Colonic mucosa (tissue), 4 donors: ENCODE data around the gene RHOT2. TPM values are rescaled to one million over a fixed set of nuclear protein-coding genes. Genes with fewer than 3 reads are reported as not detected.

Experiments
- DNase-seq: peaks from one replicate; pipeline ENCODE4 v3.0.0-alpha.2; 2020
- H3K27ac ChIP-seq: fragments of 200-600 bp; one replicate; pipeline ENCODE4 v1.8.0; 2021
- H3K27me3 ChIP-seq: fragments of 200-600 bp; one replicate; pipeline ENCODE4 v1.8.0; 2021
- H3K36me3 ChIP-seq: fragments of 200-600 bp; one replicate; pipeline ENCODE4 v1.8.0; 2021
- H3K4me1 ChIP-seq: fragments of 200-600 bp; one replicate; pipeline ENCODE4 v1.8.0; 2021; ENCODE audit warnings: mild to moderate bottlenecking
- H3K4me3 ChIP-seq: fragments of 200-600 bp; one replicate; pipeline ENCODE4 v1.8.0; 2021
- H3K9ac ChIP-seq, 2 donors: one replicate each; pipeline ENCODE4 v1.7.0; 2013; ENCODE audit warnings: control low read depth in 2 of 2, low read depth in 2 of 2, low read length in 2 of 2
- H3K9me3 ChIP-seq: fragments of 200-600 bp; one replicate; pipeline ENCODE4 v1.8.0; 2021
- intact Hi-C: fragments of 100-400 bp; cut with DNase I; formaldehyde crosslinking; loops from one replicate; pipeline ENCODE4 v1.14.1; 2022
- total RNA-seq, 2 donors: library from RNA; stranded (reverse); fragmentation: NEBNext Ultra II Directional in 1 of 2; extraction: Animal tissue kit (Norgen Biotek cat#: 25700) in 1 of 2; gene quantifications; one replicate each; pipeline ENCODE4 v1.2.1, GENCODE V29; 2021
- TF ChIP-seq, protein P1 (sequence below): fragments of 200-600 bp; IDR thresholded peaks from one replicate; pipeline ENCODE4 v1.8.0; 2022; ENCODE audit warnings: antibody characterized with exemption, mild to moderate bottlenecking
- donor health status: healthy.
- donor health status: DM: no; HTN: no; CAD: no.
- donor health status: DM: no; HTN: no; CAD: no.

The RHOT2 gene
- total RNA-seq, 2 donors from 2014 or later, result 112 to 182 TPM

DNA sequence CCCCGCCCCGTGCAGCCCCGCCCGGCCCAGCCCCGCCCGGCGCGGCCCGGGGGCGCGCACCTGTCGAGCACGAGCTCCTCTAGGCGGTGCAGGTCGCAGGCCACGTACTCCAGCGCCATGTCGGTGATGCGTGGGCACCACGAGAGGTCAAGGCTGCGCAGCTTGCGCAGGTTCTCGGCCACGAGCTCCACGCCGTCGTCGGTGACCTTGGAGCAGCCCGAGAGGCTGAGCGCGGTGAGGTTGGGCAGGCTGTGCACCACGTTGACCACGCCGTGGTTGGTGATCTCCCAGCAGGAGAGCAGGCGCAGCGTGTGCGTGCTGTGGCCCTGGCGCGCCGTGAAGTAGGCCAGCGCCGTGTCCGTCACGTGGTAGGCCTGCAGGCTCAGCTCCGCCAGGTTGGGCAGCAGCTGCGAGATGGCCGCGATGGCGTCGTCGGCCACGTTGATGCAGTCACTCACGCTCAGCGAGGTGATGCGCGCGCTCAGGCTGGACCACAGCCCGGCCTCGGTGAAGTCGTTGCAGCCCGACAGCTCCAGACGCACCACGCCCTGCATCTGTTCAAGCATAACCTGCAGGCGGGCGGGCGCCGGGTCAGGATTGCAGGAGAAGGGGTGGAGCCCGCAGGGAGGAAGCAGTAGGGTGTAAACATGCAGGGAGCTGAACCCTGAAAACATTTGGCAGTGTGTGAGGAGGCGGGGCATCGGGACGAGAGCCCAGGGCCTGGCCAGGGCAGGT lies 27.6 kb downstream of the RHOT2 start:
- H3K9ac ChIP-seq, result peak overlapping the region; percentile 26 to 39
- DNase-seq, result peak; percentile 96
- H3K9me3 ChIP-seq, result no peaks in the 10 kb centered on the region
- H3K36me3 ChIP-seq, result no peaks in the 10 kb centered on the region
- peaks cover 8% of the 10 kb centered on the region for H3K4me1 ChIP-seq
- H3K27me3 ChIP-seq, result peaks cover 31% of the 10 kb centered on the region
- no peak overlapping the region for H3K27ac ChIP-seq
- H3K4me3 ChIP-seq, result peak overlapping the region; percentile 9
- intact Hi-C loops, result no loop called here
- TF ChIP-seq, protein P1, sequence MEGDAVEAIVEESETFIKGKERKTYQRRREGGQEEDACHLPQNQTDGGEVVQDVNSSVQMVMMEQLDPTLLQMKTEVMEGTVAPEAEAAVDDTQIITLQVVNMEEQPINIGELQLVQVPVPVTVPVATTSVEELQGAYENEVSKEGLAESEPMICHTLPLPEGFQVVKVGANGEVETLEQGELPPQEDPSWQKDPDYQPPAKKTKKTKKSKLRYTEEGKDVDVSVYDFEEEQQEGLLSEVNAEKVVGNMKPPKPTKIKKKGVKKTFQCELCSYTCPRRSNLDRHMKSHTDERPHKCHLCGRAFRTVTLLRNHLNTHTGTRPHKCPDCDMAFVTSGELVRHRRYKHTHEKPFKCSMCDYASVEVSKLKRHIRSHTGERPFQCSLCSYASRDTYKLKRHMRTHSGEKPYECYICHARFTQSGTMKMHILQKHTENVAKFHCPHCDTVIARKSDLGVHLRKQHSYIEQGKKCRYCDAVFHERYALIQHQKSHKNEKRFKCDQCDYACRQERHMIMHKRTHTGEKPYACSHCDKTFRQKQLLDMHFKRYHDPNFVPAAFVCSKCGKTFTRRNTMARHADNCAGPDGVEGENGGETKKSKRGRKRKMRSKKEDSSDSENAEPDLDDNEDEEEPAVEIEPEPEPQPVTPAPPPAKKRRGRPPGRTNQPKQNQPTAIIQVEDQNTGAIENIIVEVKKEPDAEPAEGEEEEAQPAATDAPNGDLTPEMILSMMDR, result no peak

GRCh38 chr16:698911-699671 lies 31.2 kb downstream of the RHOT2 start:
- intact Hi-C loops, result no loop called here
- H3K36me3 ChIP-seq, result no peaks in the 10 kb centered on the region
- peaks cover 8% of the 10 kb centered on the region for H3K4me1 ChIP-seq
- H3K27ac ChIP-seq, result no peak overlapping the region
- H3K9ac ChIP-seq, result no peak overlapping the region
- peaks cover 51% of the 10 kb centered on the region for H3K27me3 ChIP-seq
- no peak overlapping the region for H3K4me3 ChIP-seq
- DNase-seq, result no peak
- H3K9me3 ChIP-seq, result no peaks in the 10 kb centered on the region
- TF ChIP-seq, protein P1, result no peak

DNA sequence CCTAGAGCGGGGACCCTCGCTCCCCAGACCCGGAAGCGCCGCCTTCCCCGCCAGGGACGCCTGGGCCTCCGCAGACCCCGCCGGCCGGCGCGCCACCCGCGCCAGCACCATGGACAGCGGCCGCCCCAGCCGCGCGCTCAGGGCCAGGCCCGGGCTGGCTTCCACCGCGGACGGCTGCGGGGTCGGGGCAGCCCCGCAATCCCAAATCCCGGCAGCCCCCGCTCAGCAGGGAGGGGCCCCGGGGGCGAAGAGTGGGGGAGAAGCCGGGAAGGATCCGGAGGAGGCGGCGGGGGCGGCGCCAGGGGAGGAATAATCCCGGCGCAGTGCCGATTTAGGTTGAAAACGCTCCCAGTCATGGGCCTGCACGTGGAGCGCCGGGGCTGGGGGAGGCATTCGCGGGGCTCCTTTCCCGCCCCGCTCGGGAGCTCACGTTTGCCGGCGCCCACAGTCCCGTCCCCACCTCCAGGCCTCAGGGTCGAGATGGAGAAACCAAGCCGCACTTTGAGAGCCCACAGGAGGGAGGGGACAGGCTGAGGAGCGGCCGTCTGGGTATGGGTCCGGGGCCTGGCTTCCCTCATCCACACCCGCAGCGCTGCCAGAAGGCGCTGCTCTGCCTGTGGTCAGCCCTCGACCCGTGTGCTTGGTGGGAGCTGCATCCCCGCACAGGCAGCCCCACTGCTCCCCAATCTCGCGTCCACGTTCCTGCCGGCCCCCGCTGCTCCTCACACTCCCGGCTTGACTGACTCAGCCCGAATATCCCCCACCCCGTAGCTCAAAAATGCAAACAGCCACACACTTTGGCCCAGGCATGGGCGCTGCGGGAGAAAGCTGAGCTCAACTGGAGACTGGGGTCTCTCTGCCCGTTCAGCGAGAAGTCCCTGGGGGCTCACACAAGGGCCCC lies 33.0 kb downstream of the RHOT2 start:
- Histone ChIP-seq H3K27ac (no peak overlapping the region), H3K4me3 (no peak overlapping the region), H3K9me3 (no peaks in the 10 kb centered on the region), H3K9ac (peak overlapping the region in 1 of 2 donors; percentile 35), H3K36me3 (no peaks in the 10 kb centered on the region), H3K4me1 (peaks cover 2% of the 10 kb centered on the region), H3K27me3 (peaks cover 57% of the 10 kb centered on the region)
- intact Hi-C loops, result no loop called here
- no peak for DNase-seq
- TF ChIP-seq, protein P1, result no peak

DNA sequence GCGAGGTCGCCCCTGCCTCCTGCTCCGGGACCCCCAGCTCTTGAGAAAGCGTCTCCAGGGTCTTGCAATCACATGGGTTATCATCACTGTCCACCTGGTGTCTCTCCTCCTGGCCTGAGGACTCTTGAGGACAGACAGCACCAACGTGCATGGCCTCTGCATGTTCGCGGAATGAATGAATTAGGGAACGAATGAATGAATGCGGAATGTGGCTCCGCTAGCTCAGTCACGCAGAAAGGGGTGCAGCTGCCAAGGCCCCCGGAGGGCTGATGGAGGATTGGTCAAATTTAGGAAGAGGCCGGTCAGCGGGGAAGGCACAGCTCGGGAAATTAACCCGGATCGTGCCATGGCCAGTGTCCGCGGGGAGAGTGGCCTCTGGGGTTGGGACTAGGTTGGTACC lies 34.4 kb downstream of the RHOT2 start:
- intact Hi-C loops, result no loop called here
- TF ChIP-seq, protein P1, result no peak
- DNase-seq, result no peak
- H3K9me3 ChIP-seq, result no peaks in the 10 kb centered on the region
- H3K27me3 ChIP-seq, result peaks cover 70% of the 10 kb centered on the region
- H3K4me3 ChIP-seq, result no peak overlapping the region
- H3K4me1 ChIP-seq, result no peaks in the 10 kb centered on the region
- no peak overlapping the region for H3K9ac ChIP-seq
- no peak overlapping the region for H3K27ac ChIP-seq
- H3K36me3 ChIP-seq, result no peaks in the 10 kb centered on the region

DNA sequence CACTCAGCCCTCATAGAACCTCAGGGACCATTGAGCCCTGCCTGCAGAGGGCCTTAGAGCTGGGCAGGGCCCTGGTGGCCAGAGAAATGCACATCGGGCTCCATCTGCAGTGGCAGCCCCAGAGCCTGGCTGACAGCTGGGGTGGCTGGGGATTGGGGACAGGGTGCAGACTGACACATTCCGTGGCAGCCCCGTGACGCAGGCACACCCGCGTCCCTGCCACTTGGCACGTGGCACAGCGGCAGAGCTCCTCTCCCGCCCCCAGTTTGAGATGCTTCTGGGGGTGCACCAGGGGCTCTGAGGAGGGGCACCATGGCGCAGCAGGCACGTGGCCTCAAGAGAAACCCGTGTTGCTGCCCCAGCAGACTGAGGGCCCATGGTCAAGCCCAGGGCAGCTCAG lies 35.5 kb downstream of the RHOT2 start:
- H3K4me1 ChIP-seq, result no peaks in the 10 kb centered on the region
- intact Hi-C loops, result no loop called here
- H3K9ac ChIP-seq, result no peak overlapping the region
- H3K4me3 ChIP-seq, result no peak overlapping the region
- H3K36me3 ChIP-seq, result no peaks in the 10 kb centered on the region
- TF ChIP-seq, protein P1, result no peak
- no peak for DNase-seq
- H3K9me3 ChIP-seq, result no peaks in the 10 kb centered on the region
- H3K27me3 ChIP-seq, result peaks cover 70% of the 10 kb centered on the region
- no peak overlapping the region for H3K27ac ChIP-seq
